IPS-NIHi11 (cell line): ENCODE data around the gene SPATC1L.

ENCODE experiments used
- DNase-seq: peaks from one replicate; pipeline ENCODE4 v3.0.0; 2012; ENCODE audit warnings: mixed read lengths, low spot score

The SPATC1L gene

DNA sequence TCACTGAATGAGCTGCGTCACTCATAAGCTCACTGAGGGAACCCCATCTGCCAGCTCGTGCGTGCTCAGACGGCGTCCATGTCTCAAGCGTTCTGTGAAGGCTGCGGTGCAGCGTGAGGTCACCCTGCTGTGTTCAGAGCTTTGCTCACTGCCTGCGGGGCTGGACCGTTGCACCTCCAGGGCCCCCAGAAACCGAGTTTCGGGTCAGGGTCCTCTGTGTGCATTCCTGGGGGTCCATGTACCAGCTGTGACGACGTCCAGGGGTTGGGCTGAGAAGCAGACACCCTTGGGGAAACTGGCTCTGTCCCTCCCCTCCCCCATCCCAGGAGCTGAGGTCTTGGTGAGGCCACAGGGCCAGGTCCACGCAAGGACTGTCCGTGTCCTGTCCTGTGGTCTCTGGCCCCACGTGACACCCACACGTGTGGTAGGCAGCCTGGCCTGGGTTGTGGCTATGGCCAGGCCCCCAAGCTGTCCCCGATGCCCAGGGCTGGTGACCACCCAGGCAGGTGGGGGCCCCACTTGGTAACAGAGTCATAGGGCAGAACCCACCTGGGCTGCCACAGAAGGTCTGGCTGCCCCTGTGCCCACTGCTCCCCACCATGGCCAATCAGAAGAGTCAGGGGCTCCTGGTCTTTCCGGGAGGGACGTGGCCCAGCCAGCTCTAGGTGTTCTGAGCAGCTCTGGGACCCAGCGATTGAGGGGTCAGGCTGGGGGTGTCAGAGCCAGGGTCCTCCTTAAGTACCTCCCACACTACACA, 53.2 kb downstream of the SPATC1L start:
- no peak for DNase-seq

DNA sequence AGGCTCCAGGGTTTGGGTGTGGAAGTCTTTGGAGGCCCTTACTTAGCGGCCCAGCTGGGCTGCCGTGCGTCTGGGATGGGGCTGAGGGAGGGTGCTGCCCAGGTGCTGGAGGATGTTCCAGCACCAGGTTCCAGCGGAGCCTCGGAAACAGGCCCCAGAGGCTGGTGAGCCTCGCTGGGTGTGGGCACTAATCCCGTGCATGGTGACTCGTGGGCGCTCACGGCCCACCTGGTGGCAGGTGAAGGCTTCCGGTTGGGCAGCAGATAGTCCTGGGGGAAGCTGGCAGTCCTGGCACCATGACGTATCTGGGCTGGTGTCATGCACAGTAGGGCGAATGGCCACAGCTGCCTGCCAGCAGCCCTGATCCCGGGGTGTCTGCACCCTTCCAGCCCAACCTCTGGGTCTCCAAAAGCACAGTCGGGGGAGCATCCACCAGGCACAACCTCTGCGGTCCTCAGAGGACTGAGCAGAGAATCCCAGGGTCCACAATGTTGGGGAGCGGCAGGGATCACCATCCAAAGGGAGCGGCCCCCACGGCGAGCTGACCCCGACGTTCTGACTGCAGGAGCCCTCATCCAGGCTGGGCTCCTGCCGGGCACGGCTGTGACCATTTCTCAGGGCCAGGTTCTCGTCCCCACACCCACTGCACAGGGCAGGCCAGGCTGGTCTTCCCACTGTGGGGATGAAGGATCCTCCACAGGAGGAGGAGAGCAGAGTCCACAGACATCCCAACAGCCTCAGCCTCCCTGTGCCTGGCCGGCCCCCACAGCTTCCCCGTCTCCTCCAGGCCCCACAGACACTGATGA, 54.2 kb downstream of the SPATC1L start:
- DNase-seq: no peak

DNA sequence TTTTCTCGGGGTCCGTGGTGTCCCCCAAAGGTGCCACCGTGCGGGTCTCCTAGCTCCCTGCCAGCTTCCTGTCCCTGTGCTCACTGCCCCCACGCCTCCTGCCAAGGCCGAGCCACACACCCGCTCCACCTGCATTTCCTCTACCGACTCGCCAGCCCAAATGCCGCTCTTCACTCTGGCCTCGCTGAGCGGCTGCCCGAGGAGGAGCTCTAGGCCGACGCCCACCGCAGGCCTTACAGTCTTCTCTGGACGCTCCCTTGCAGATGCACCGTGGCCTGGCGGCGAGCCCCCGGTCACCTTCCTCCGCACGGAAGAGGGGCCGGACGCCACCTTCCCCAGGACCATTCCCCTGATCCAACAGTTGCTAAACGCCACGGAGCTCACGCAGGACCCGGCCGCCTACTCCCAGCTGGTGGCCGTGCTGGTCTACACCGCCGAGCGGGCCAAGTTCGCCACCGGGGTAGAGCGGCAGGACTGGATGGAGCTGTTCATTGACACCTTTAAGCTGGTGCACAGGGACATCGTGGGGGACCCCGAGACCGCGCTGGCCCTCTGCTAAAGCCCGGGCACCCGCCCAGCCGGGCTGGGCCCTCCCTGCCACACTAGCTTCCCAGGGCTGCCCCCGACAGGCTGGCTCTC, 55.2 kb downstream of the SPATC1L start:
- DNase-seq: peak; percentile 54

DNA sequence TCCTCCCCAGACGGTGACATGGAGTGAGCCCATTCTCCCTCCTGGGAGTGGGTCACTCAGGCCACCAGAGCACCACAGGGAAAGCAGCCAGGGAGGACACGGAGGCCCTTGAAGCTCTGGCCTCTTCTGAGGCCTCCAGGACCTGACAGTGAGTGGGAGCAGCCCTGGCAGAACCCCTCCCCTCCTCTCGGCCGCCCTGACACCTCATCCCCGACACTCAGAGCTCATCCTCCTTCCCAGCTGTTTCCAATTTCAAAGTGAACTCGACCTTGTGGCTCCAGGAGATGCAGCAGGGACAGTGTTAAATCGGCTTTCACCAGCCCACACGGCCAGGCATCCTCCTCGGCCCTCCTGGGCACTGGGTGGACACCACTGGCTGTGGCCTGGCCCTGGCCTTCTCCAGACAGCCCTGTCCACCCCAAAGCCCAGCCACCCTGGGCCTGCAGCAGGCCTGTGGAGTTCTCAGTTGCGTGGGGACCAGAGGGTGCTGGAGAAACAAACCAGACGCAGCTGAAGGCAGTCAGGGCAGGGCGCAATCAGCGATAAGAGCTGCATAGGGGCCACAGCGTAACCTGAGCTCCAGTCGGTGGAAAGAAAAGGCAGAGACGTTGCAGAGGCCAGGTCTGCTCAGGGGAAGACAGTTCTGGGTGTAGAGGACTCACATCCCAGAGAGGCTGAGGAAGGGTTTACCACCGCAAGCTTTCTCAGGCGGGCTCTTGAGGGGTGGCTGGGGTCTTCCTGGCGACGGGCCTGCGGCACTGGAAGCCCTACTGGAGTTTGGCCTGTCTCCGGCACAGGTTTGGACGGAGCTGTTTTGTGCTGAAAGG, 55.9 kb downstream of the SPATC1L start:
- DNase-seq: no peak

DNA sequence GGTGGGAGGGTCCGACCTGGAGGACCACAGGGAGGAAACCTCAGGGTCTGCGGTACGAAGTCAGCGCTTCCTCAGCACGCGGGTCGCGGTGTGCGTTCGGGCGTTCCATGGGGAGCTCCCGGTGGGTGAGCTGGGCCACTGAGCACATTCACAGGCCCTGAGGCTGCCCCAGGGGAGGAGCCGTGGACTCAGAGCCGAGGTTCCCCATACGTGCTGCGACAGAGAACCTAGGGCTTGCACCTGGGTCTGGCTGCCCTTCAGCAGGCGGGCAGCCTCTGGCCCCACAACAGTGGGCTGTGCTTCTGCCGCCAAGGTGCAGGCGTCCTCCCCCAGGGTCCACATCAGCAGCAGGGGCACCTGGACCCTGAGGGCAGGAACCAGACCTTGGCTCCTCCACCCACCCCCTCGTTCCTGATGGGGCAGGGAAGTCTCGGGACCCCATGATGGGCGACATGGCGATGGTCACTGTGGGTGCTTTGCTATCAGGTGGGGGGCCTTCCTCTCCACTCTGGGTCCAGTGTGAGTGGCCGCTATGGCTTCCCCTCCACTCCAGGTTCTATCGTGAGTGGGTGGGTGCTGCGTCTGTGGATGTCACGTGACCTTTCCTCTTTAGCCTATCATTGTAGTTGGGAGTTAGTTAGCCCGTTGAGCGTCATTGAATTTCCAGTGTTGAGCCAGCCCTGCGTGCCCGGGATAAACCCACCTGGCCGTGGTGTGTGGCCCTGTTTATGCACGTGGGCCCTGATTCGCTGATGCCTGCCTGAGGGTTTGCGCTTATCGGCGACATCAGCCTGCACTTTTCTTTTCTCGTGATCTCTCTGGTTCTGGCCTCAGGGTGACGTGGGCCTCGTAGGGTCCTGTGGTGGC, 56.8 kb downstream of the SPATC1L start:
- peak; percentile 16 for DNase-seq

DNA sequence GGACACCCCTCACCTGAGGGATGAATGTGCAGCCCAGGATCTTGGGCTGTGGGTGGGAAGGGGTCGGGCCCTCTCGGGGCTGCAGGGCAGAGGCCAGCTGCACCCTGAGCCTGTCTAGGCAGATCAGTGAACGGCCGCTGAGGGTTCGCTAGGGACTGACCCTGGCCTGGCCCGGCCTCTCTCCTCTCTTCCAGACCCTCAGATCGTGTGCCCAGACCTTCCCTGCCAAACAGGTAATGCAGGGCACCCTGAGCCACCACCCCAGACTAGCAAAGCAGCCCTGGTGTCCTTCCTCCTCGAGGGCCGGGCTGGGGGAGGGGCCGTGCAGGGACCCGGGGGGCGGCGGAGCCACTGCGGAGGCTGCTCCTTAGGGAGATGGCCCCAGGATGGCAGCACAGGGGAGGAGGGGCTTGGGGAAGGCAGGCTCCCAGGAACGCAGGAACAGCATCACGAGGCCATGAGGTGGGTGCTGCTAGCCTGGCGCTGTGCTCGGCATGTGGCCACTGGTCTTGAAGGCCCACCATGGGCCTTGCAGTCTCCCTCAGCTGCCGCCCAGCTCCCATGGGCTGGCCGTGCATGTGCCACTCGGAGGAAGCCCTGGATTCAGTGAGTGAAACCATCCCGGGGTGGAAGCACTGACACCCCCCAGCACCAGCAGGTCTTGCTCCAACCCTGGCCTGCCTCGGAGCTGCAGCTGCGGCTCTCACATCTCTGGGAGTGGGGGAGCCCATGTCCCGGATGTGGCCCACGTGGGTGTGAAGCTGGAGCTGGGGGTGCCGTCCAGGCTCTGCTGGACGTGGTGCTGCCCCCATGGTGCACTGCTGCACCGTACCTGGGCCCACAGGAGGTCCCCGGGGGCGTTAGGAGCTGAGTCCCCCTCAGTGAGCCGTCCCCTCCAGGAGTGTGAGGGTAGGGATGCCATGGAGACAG, 57.7 kb downstream of the SPATC1L start:
- DNase-seq: peak; percentile 33

DNA sequence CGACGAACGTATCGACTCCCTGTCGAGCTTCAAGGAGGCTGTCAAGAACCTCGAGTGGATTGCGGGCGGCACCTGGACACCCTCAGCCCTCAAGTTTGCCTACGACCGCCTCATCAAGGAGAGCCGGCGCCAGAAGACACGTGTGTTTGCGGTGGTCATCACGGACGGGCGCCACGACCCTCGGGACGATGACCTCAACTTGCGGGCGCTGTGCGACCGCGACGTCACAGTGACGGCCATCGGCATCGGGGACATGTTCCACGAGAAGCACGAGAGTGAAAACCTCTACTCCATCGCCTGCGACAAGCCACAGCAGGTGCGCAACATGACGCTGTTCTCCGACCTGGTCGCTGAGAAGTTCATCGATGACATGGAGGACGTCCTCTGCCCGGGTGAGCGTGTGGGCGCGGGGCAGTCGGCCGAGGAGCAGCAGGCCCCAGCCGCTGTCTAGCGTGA, 58.4 kb downstream of the SPATC1L start:
- DNase-seq: peak; percentile 12

DNA sequence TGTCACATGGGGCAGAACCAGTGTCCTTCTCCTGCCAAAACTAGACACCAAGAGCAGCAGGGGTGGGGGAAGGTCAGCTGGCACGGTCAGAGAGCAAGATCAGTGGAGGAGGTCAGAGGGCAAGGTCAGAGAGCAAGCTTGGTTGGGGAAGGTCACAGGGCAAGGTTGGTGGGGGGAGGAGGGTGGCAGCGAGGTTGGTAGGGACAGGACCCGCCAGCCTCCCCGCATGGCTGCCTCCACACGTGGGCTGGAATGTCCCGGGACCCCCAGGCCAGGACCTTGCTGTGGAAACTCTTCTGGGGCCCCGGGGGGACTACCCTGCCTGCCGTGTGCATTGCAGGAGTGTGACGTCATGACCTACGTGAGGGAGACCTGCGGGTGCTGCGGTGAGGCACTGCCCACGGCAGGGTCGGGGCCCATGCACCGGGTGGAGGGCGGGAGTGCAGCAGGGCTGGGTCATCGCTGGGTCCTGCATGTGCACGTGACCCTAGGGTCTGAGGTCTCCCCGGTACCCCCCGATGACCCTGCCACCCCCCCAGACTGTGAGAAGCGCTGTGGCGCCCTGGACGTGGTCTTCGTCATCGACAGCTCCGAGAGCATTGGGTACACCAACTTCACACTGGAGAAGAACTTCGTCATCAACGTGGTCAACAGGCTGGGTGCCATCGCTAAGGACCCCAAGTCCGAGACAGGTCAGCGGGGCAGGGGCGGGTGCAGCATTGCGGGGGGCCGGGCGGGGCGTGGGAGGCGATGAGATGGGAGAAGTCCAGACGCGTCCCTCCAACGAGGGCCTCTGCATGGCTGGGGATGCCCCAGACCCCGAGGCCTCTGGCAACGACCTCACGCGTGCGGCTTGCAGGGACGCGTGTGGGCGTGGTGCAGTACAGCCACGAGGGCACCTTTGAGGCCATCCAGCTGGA, 59.1 kb downstream of the SPATC1L start:
- peak; percentile 10 for DNase-seq

DNA sequence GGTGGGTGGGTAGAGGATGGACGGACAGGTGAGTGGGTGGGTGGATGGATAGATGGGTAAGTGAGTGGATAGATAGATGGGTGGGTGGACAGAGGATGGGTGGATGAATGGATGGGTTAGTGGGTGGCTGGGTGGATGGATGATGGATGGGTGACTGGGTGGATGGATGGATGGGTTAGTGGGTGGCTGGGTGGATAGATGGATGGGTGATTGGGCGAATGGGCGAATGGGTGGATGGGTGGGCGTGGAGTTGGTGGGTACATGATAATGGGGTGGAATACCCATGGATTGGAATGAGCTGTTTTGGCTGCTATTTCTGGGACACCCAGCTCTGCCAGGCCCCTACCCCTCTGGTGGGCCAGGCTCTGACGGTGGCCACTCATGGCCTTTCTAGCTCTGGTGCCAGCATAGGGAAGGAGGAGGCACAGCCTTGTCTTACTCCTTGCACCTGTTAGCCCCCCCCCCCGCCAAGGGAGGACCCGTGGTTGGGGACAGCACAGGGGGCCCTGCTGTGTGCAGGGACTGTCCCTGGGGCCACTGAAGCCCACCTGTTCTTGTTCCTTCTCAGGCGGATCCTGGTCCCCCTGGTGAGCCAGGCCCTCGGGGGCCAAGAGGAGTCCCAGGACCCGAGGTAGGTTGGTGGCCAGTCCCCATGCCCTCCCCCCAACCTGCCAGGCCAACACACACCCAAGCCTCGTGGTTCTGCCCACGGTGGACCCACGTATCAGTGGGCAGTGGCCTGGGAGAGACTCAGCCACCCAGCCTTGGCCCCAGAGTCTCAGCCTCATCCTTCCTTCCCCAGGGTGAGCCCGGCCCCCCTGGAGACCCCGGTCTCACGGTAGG, 60.0 kb downstream of the SPATC1L start:
- no peak for DNase-seq

DNA sequence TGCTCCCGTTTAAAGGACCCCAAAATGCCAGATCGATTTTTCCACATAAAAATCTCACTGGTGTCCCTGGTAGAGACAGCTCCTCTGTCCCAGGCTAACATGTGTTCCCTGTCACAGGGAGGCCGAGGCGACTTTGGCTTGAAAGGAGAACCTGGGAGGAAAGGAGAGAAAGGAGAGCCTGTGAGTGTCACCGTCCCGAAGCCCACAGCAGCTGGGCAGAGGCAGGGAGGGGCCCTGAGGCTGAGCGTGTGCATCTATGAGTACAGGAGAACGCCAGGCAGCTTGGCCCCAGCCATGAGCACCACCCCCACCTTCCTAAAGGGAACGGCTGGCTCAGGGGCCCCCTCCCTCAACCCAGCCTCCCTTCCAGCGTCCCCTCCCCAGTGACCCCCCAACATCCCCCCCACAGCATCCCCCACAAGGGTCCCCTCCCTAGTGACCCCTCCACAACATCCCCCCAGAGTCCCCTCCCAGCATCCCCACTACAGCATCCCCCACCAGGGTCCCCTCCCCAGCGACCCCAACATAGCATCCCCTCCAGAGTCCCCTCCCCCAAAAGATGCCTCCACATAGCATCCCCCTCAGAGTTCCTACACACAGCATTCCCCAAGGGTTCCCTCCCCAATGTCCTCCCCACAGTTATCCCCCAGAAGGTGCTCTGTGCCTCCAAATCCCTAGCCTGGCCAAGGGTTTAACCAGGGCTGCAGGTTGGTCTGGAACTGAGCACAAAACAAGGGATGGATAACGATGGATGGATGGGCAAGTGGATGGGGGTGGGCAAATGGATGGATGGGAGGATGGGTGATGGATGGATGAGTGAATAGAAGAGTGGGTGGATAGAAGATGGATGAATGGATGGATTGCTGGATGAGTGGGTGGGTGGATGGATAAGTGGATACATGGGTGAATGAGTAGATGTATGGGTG, 61.2 kb downstream of the SPATC1L start:
- DNase-seq: no peak

DNA sequence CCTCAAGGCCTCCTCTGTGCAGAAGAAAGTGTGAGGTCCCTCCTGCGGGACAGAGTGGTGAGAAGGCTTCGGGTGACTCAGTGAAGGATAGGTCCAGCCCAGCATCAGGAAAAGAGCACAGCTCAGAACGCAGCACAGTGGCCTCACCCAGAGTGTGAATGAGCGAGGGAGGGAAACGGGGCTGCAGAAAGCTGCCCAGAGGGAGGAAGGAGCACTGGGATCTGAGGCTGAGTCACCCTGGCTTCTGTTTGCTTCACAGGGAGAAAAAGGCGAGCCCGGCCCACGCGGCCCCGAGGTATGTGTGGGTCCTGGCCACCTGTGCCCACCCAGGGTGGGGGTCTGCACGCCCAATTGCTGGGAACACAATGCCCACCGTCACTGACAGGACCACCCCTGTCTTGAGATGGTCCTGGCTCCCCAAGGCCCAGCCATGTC, 62.0 kb downstream of the SPATC1L start:
- no peak for DNase-seq

DNA sequence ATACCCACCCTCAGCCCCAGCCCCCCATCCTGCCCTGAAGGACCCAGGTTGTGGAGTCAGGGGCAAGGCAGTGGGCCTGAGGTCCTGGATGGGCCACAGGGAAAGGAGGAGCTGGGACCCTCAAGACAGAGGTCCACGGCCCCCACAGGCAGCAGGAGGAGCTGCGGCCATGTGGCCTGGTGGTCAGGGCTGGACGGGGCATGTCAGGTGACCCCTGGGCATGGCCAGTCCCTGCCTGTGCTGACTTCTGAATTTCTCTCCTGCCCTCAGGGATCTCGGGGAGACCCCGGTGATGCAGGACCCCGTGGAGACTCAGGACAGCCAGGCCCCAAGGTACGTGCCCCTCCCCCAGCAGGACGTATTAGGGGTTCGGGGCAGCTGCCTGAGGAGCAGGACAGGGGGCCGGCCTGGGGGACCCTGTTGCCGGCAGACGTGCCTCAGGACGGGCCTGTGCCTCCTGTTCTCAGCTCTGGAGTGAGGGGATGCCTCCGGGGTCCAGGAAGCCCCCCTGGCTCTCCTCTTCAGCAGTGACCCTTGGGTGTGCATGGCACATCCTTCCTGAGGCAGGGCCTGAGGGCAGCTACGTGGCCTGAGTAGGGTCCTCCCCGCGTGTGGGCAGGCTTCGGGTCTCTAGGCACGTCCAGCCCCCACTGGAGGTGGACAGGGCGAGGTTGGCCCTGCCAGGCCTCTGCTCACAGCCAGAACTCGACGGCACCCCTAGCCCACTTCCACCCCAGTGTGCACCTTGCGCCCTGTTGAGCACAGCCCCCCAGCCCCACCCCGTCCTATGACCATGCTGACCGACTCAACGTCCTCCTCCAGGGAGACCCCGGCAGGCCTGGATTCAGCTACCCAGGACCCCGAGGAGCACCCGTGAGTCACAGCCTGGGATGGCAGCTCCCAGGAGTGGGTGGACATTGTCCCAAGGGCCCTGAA, 62.7 kb downstream of the SPATC1L start:
- DNase-seq: no peak

DNA sequence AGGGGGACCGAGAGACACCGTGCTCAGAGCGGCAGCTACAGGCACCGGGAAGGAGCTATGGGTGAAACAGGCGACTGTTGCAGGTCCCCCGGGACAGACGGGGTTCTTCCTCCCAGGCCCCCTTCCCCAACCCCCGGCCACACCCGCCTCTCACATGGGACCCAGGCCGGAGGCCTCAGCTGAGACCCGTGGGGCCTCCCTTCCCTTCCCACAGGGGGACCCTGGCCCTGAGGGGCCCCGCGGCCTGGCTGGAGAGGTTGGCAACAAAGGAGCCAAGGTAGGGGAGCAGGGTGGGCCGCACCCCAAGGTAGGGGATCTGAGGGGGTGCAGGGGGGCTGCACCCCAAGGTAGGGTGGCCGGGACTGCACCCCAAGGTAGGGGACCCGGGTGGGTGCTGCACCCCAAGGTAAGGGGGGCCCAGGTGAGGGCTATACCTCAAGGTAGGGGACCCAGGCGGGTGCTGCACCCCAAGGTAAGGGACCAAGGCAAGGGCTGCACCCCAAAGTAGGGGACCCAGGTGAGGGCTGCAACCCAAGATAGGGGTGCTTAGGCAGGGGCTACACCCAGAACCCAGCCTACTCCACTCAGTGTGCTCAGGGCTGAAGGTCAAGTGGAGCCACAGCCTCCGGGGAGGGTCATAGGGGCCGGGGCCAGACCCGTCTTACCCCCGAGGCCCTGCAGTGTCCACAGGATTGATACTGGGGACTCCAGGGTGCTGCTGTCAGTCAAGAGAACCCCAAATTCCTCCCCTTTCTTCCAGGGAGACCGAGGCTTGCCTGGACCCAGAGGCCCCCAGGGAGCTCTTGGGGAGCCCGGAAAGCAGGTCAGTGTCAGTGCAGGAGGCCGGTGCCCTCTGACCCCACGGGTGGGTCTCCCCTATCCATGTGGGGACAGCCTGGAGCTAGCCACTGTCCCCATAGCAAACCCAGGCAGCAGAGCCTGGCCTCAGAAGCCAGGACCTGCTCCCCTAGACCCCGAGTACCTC, 63.7 kb downstream of the SPATC1L start:
- DNase-seq: peak; percentile 16

DNA sequence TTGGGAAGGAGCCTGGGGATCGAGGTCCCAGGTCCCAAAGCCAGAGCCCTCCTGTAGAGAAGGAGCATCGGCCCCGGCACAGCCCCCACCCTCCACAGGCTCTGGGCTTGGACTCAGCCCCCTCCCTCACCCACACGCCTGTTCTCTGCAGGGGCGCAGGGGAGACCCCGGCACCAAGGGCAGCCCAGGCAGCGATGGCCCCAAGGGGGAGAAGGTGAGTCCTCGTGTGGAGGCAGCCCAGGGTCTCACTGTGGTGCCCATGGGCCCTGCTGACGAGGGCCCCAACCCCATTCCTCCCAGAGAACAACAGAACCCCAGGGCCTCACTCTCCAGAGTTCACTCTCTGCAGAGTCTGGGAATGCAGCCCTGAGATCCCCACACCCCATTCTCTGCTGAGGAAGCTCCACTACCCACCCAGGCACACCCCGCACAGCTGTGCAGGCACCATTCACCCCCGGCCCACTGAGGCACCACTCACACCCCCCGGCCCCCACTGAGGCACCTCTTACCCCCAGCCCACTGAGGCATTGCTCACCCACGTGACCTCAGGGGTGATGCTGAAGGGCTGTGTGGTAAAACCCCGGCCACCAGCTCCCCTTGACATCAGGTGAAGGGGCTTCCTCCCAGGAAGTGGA, 64.5 kb downstream of the SPATC1L start:
- no peak for DNase-seq
